ENCODE measurements around the gene LITAFD. TPM values are rescaled to one million over a fixed set of nuclear protein-coding genes. Genes with fewer than 3 reads are reported as not detected.

Gene LITAFD
- total RNA-seq, 1 donor from 2014 or later = not detected

DNA sequence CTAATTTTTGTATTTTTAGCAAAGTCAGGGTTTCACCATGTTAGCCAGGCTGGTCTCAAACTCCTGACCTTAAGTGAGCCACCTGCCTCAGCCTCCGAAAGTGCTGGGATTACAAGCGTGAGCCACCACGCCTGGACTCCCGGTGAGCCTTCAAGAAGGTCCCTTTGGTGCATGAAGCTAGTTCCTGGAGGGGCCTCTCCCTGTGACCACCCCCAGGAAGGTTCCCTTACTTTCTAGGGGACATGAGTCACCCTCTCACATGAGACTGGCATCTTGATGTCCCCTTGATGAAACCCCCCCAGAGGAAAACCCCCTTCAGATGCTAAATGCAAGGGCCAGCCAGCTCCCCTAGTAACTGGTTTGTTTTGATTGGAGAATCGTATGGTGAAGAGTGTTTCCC, 26.2 kb upstream of the LITAFD start:
- intact Hi-C loops (cut with micrococcal nuclease) = no loop called here

DNA sequence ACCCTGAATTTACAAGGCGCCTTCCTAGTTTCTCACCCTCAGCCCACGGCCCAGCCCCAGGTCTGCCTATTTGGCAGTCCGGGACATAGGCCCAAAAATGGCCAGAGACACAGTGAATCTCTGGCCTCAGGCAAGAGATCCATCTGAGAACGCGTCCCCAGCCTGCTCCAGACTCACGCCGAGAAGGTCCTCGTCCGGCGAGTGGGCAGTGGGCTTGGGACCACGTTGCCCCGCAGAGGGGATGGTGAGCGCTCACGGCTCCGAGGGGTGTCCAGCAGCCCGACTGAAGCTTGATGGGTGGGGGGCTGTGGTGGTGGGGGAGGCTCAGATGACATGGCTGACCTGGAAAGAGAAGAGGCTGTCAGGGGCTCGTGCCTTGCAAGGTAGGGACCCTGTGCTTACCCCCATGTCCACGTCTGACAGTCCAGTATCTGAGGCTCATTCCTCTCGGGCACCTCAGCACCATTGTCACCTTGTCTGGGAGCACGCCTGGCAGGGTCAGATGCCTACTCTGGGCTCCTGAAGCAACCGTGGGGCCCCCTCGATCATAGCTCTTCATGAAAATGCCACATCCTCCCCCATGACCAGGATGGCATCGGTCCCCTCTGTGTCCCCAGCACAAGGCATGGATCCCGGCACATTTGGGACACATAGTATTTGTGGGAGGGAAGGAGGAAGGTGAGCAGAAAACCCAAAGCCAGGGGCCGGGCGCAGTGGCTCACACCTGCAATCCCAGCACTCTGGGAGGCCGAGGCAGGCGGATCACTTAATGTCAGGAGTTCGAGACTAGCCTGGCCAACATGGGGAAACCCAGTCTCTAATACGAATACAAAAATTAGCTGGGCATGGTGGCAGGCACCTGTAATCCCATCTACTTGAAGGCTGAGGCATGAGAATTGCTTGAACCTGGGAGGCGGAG, 22.9 kb upstream of the LITAFD start:
- intact Hi-C loops (cut with micrococcal nuclease) = no loop called here

DNA sequence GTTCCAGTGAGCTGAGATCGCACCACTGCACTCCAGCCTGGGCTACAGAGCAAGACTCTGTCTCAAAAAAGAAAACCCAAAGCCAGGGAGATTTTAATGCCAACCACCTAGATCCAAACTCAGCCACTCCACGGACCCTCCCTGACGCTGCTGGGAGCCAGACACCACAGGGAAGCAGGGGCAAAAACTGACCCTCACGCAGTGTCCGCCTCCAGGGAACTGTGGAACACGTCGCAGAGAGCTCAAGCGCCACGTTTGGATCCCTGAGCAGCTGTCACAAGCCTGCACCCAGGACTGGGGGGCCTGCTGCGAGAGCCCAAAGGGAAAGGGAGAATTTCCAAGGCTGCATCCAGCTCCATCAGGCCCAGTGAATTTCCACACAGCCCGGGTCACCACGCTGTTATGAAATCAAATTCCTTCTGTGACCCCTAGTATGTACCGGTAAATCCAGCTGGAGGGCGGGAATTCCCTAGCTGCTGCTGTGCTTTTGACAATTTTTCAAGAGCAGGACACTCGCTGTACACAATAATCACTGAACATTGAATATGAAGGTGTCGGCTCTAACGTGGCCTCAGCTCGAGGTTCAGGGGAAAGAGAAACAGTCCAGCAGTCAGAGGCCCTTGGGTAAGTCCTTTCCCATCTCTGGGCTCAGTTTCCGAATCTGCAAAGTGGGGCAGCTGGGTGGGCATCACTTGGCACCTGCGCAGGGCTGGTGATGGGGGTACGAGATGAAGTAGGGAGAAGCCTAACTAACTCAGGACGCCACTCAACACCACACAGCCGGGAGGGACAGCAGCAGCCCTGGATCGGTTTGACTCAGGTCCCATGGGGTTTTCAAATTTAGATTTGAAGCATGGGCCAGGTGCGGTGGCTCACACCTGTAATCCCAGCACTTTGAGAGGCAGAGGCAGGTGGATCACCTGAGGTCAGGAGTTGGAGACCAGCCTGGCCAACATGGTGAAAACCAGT, 22.0 kb upstream of the LITAFD start:
- intact Hi-C loops (cut with micrococcal nuclease) = no loop called here

DNA sequence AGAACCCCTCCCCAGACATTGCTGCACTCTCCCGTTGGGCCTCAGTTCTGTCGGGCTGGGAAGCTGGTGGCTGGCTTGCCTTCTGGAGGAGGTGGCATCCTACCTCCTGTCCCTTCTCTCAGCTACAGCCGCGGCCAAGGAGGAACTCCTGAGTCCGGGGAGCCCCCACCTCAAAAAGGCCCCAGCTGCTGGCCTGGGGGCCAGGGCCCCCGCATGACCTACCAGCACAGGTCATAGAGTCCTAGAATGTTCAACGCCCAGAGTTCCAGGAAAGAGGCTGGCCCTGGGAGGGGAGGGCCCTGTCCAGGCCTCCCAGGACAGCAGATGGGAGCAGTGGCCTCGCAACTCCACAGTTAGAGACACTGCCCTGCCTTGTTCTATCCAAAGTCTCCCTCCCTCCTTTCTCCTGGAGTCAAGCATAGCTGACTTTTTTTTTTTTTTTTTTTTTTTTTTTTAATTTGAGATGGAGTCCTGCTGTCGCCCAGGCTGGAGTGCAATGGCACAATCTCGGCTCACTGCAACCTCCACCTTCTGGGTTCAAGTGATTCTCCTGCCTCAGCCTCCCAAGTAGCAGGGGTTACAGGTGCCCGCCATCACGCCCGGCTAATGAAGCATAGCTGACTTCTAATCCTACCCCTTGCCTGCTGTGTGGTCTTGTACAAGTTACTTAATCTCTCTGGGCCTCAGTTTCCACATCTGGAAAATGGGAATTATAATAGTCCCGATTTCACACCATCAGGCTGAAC, 20.4 kb upstream of the LITAFD start:
- intact Hi-C loops (cut with micrococcal nuclease) = no loop called here

DNA sequence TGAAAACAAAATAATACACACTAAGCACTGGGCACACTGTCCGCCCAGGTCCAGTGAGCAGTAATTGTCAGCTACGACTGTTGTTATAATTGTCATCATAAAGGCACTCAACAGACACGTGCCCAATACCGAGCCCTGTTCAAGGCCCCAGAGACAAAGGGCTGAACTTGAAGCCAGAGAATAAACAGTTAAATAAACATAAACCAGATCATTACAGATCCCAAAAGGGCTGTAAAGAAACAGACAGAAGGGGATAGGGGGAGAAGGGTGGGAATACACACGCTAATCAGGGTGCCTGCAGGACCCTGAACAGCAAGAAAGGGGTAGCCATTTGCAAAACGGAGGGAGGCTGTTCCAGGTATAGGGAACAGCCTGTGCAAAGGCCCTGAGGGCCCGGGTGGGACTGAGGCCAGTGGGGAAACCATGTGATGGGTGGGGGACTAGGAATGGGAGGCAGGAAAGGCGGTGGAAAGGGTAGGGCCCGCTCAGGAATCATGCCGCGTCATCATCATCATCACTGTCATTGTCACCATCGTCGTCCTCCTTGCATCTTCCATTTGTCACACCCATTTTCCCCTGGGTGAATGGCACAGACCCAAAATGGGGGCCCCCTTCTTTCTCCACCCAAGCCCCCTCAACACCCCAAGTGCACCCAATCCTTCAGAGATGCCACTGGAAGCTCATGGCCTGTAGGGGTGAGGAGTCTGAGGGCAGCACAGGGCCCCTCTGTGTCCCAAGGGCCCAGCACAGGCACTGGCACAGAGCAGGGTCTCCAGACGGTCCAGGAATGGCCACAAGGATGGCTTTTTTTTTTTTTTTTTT, 19.6 kb upstream of the LITAFD start:
- intact Hi-C loops (cut with micrococcal nuclease) = no loop called here

DNA sequence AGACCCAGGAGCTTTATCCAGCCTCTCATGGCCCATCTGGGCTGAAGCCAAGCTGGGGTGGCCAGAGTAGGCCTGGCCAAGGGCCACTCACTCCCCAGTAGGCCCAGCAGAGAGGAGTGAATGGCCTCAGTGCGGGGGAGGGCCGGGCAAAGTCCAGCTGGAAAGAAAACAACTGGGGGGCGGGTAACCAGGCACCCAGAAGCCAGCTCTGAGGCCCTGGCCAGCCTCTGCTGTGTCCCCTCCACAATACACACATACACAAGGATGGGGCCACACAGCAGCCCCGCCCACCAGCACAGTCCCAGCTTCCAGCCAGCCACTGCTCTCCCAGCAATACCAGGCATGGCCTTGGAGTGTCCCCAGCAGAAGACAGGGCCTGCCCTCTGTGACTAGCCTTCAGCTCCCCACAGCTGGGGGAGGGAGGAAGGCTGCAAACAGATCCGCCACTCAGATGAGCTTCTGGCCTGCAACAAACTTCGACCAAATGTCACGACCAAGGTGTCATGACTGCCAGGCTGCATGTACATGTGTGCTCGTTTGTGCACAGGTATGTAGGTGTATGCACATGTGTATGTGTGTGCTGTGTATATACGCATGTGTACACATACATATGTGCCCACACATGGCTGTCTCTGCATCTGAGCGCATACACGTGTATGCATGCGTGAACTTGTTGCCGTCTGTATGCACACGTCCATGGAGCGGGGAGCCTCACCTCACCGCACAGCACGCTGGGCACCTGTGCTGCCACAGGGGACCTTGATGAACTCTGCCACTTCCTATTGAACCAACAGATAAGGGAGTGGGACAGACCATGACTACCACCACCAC, 18.3 kb upstream of the LITAFD start:
- intact Hi-C loops (cut with micrococcal nuclease) = no loop called here

DNA sequence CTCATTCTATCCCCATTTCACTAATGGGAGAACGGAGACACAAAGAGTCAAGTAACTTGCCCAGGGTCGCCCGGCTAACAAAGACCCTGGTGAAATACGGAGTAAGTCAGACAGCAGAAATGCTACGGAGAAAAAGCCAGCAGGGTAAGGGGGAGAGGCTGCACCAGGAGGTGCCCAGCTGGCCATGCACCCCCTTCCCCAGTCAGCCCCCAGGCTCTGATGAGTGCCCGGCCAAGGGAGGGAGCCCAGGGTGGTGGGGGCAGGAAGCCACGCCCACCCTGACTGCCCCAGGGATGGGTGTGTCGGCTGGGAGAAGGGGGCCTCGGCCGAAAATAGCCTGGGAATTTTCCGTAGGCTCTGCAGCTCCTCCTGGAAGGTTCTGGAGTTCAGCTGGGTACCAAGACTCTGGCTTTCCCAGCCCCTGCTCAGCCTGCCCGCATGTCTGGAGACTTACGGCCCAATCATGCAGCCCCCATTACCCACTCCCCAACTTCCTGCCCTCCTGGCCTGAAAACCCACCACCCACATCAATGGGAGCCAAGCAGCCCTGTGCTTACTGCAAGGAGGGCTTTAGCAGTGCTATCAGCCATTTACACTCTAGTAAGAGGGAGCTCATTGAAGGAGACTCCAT, 17.6 kb upstream of the LITAFD start:
- intact Hi-C loops (cut with micrococcal nuclease) = loop anchor here (5.0 kb wide), 2 partner anchors 47 to 207 kb away; no protein-coding TSS in a partner anchor

DNA sequence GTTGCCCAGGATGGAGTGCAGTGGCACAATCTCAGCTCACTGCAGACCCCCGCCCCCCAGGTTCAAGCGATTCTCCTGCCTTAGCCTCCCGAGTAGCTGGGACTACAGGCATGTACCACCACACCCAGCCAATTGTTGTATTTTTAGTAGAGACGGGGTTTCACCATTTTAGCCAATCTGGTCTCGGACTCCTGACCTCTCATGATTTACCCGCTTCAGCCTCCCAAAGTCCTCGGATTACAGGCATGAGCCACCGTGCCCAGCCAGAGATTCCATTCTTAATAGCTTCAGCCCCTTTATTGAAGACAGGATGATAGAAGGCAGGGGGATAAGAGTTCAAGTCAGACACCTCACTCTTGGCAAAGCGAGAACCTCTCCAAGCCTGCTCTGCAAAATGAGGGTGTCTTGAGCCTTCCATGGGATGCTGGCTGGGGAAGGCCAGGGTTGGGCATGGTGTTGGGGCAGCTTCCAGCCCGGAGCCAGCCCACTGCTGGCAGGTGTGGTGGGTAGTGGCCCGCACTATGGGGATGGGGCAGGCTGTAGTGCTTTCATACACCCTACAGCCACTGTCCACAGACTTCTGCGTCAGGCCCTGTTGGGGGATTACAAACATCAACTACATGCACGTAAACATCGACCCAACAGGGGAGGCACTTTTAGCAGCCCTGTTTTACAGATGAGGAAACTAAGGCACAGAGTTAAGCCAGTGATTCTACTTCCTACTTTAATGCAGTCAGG, 16.8 kb upstream of the LITAFD start:
- intact Hi-C loops (cut with micrococcal nuclease) = loop anchor here (5.0 kb wide), 2 partner anchors 48 to 208 kb away; no protein-coding TSS in a partner anchor

DNA sequence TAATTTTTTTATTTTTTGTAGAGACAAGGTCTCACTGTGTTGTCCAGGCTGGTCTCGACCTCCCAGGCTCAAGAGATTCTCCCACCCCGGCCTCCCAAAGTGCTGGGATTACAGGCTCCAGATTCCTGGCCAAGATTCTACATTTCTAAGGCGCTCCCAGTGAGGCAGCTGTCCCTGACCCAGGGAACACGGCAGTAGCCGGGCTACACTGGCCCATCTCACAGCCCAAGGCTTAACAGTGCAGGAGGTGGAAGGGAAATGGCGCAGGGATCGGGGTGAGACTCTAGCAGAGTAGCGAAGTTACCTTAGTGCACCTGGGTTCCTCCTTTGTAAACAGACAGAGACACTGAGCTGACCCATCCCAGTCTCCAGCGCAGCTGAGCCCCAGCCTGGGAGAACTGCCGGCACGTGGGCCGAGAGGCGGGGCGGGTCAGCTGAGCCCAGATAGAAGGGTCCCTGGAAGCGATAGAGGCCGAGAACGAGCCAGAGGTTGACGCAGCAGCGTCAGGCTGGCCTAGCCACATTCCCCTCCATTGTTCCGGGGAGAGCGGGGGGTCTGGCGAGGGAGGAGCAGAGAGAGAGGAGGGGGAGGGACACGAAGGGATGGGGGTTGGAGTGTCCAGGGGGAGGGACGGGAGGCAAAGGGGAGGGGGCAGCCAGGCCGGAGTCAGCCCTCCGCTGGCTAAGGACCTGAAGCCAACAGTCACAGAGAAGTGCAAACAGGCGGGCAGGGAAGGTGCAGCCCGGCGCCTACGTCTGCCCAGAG, 15.8 kb upstream of the LITAFD start:
- intact Hi-C loops (cut with micrococcal nuclease) = loop anchor here (5.0 kb wide), 2 partner anchors 49 to 209 kb away; no protein-coding TSS in a partner anchor

DNA sequence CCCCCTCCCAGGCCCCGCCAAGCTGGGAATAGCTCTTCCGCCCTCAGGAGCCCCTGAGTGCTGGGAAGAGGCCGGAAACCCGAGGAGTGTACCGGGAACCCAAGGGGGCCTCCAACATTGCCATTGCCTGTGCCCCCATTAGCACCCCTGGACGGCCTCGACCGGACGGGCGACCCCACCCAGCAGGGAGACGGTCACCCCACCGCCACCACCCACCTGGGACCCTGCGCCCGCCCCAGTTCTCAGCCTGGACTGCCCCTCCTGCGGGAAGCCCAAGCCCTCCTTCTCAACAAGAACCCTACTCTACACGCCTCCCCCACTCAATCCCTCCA, 15.3 kb upstream of the LITAFD start:
- intact Hi-C loops (cut with micrococcal nuclease) = loop anchor here (5.0 kb wide), 2 partner anchors 50 to 210 kb away; no protein-coding TSS in a partner anchor

DNA sequence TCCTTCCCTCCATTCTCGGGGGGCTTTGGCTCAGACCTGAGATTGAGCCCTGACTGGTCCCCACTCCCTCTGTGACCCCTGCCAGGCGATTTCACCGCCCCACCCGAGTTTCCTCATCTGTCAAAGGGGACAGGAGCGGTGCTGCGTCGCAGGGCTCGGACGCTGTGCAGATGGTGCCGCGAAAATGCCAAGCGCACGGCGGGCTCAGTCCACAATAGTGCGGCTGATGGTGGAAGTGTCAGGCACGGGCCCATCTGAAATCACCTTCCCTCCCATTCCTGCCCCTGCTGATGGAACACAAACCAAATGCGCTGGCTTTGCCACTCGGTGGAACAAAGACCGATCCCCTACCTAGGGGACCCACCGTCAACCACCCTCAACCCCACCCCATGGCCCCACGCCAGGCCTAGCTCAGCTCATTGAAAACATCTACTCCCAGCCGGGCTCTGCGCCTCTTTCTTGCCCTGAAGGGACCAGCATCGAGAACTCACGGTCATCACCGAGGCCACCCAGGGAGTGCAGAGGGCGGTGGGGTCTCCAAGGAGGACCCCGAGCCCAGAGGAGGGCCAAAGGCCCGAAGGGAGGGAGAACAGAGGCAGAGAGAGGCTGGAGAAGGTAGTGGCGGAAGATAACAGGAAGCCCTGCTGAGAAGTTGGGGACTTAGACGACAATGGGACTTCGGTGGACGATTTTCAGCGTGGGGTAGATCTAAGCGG, 14.8 kb upstream of the LITAFD start:
- intact Hi-C loops (cut with micrococcal nuclease) = loop anchor here (5.0 kb wide), 2 partner anchors 50 to 210 kb away; no protein-coding TSS in a partner anchor

DNA sequence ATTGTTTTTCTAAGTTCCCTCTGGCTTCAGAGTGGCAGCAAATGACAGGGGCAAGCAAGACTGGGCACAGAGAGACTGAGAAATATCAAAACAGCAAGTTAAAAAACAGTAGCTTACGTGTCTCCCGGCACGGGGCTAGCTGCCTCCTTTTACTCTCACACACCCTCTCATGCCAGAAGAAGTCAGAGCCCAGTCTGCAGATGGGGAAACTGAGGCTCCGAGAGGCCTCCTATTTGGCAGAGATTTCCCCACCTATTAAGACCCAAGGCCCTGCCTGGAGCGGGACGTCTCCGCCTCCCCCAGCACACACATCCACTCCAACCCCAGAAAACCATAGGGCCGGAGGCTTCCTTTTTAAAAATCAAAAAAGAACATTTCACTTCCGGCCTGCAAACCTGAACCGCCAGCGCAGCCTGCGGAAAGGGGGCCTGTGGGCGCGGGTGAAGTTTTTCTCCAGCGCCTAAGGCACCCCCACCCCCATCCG, 14.2 kb upstream of the LITAFD start:
- intact Hi-C loops (cut with micrococcal nuclease) = loop anchor here (1.0 to 5.0 kb wide), 6 partner anchors 12 to 301 kb away; partner anchors contain the start of genes HAPSTR1, PMM2 and TMEM186

DNA sequence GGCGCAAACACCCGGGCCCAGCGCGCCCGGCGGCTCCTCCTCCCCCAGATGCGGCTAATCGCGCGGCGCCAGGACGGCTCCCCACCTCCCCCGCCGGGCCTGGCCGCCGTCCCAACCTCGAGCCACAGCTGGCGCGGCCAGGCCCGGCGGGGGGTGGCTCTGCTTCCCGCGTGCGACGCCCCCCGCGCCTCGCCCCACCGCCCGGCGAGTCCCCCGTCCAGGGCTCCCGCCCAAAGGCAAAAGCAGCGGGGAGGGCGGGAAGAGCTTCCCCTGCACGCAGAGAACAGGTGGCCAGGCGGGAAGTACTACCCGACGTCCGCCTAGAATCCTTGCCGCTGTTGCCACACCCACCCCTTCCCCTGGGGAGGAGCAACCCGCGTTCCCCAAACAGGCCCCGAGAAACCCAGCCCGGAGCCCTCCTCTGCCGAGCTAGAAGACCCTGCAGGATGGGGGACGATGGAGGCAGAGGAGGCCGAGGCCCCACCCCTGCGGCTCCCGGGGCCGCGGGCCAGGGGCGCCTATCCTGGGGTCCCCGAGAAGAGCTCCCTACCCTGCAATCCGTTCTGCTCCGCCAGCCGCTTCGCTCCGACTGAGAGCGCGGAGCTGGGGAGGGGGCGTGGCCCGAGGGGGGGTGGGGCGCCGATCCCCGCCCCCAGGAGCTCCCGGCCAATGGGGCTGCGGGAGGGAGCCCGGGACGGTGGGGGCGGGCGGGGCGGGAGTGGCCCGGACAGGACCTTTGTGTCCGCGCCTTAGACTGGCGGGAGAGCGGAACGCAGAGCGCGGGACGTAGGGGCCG, 13.5 kb upstream of the LITAFD start, which contains the start of gene CARHSP1:
CARHSP1 (minus strand) TSS at position 591 of the 796 bp plus-strand sequence. CDS start 9,678 bp downstream, outside the sequence.
- intact Hi-C loops (cut with micrococcal nuclease) = loop anchor here (1.0 to 5.0 kb wide), 9 partner anchors 12 to 302 kb away; partner anchors contain the start of genes ABAT, HAPSTR1, METTL22 and PMM2

DNA sequence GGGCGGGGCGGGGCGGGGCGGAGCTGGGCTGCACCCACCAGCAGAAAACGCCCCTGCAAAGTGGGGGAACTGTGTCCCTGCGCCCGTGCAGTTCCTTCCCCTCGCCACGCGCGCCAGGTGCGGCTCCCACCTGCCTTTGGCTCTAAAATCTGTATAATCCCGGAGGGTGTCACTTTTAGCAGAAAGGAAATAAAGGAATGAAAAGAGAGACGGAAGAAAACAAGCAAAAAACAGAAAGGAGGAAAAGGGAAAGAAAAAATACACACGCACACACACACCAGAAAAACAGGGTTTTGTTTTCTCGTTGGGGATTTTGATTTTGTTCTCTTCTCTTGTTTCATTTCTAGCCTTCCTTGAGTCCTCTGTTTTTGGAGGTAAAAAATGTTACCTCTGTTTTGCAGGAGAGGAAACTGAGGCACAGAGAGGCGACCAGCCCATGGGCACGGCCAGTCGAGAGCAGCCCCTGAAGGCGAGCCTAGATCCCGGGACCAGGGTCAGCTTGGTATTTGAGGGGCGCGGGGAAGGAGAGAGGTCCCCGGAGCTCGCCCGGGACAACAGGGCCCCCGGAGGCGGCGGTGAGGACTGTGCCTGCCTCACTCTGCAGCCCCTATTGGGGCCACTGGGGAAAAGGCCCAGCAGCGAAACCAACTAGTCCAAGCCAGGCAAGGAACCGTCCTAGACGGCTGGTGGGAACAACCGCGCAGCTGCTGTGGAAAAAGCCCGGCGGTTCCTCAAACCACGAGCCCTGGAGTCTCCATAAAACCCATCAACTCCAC, 12.8 kb upstream of the LITAFD start:
- intact Hi-C loops (cut with micrococcal nuclease) = loop anchor here (1.0 to 5.0 kb wide), 6 partner anchors 52 to 303 kb away; partner anchors contain the start of genes ABAT and METTL22

DNA sequence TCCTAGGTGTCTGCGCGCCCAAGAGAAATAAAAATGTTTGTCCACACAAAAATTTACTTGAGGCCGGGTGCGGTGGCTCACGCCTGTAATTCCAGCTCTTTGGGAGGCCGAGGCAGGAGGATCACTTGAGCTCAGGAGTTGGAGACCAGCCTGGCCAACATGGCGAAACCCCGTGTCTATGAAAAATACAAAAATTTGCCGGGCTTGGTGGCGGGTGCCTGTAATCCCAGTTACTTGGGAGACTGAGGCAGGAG, 12.2 kb upstream of the LITAFD start:
- intact Hi-C loops (cut with micrococcal nuclease) = loop anchor here (1.0 to 5.0 kb wide), 7 partner anchors 53 to 303 kb away; partner anchors contain the start of genes ABAT and METTL22

Data from T-helper 1 cell treated with Interleukin-12 subunit alpha and Interleukin-12 subunit beta and Interleukin-4 antibody, amounts not matched to agents 30 ng/mL and 1 ng/mL, for 36 hours (primary cell).